ENCODE results near the gene TPCN1. TPM values are rescaled to one million over a fixed set of nuclear protein-coding genes. Genes with fewer than 3 reads are reported as not detected.

The TPCN1 gene
- total RNA-seq, 1 experiment from 2014 or later: 13.5 TPM

- Histone ChIP-seq H3K23ac (ENCODE audit: insufficient read length, low read depth, low read length) (no peak overlapping the region), H3K14ac (ENCODE audit: insufficient read depth, low read length) (no peak overlapping the region), H2BK120ac (ENCODE audit: low read depth, low read length, poor library complexity, severe bottlenecking) (no peak overlapping the region), H3K27ac (ENCODE audit: insufficient read length, low read depth, low read length) (no peak overlapping the region), H3T11ph (ENCODE audit: low read length) (no peak overlapping the region), H3K79me2 (ENCODE audit: insufficient read depth, low read length) (no peaks in the 10 kb centered on the region), H3K18ac (ENCODE audit: insufficient read length, low read depth, low read length) (no peak overlapping the region), H2BK5ac (ENCODE audit: insufficient read length, low read length) (no peak overlapping the region), H2BK15ac (ENCODE audit: low read depth, low read length) (no peak overlapping the region), H4K8ac (replicated peaks; ENCODE audit: insufficient read length, low read depth, low read length) (no peak overlapping the region), H2AFZ (ENCODE audit: low read length) (no peak overlapping the region), H3K4me2 (ENCODE audit: insufficient read depth, insufficient read length, low read length) (no peak overlapping the region), H2AK5ac (ENCODE audit: insufficient read length, low read length) (no peak overlapping the region), H4K20me1 (ENCODE audit: control insufficient read depth, insufficient read depth, insufficient read length) (no peaks in the 10 kb centered on the region), H3K79me1 (ENCODE audit: insufficient read depth, low read depth, low read length, poor library complexity, severe bottlenecking) (no peaks in the 10 kb centered on the region), H3K56ac (ENCODE audit: insufficient read length, low read depth, low read length) (no peak overlapping the region), H4K91ac (ENCODE audit: insufficient read length, low read depth, low read length) (no peak overlapping the region), H3K27me3 (ENCODE audit: insufficient read depth, low read length) (no peaks in the 10 kb centered on the region), H3K9me3 (ENCODE audit: control insufficient read depth, low read depth, low read length) (no peaks in the 10 kb centered on the region), H3K4me1 (ENCODE audit: insufficient read depth, low read length) (no peaks in the 10 kb centered on the region), H4K5ac (ENCODE audit: insufficient read length, low read depth, low read length) (no peak overlapping the region), H3K23me2 (ENCODE audit: insufficient read length, low read depth, low read length, poor library complexity, severe bottlenecking) (no peaks in the 10 kb centered on the region), H3K4ac (ENCODE audit: low read depth, low read length) (no peak overlapping the region), H2BK20ac (ENCODE audit: low read depth, low read length, poor library complexity, severe bottlenecking) (no peak overlapping the region), H2BK12ac (ENCODE audit: insufficient read length, low read depth, low read length) (no peak overlapping the region), H3K9ac (ENCODE audit: extremely low read depth, insufficient read length, low read length) (no peak overlapping the region)
- Mint-ChIP-seq H3K4me3 (no peak overlapping the region), H3K27me3 (ENCODE audit: low read depth) (no peaks in the 10 kb centered on the region), H3K9me3 (no peaks in the 10 kb centered on the region), H3K4me1 (peaks cover 6 to 13% of the 10 kb centered on the region in 2 experiments), H3K27ac (peak overlapping the region in 1 of 3 experiments; percentile 92; a peak in 2 of 7 replicates), H3K36me3 (ENCODE audit: insufficient read depth in 1 of 3, low read depth in 3 of 3) (peaks cover 7 to 22% (median 21%) of the 10 kb centered on the region in 3 experiments; a peak in 5 of 7 replicates)
- DNase-seq: no peak
- TF ChIP-seq, protein P1, sequence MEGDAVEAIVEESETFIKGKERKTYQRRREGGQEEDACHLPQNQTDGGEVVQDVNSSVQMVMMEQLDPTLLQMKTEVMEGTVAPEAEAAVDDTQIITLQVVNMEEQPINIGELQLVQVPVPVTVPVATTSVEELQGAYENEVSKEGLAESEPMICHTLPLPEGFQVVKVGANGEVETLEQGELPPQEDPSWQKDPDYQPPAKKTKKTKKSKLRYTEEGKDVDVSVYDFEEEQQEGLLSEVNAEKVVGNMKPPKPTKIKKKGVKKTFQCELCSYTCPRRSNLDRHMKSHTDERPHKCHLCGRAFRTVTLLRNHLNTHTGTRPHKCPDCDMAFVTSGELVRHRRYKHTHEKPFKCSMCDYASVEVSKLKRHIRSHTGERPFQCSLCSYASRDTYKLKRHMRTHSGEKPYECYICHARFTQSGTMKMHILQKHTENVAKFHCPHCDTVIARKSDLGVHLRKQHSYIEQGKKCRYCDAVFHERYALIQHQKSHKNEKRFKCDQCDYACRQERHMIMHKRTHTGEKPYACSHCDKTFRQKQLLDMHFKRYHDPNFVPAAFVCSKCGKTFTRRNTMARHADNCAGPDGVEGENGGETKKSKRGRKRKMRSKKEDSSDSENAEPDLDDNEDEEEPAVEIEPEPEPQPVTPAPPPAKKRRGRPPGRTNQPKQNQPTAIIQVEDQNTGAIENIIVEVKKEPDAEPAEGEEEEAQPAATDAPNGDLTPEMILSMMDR (conservative IDR thresholded peaks at IDR 0.05): no peak
- no CpG with 5 or more reads among the region's 10 CpGs for WGBS (ENCODE audit: extremely low coverage, insufficient read length, low lambda C conversion rate)
These were observed 50.2 kb downstream of the TPCN1 start for GRCh38 chr12:113271466-113271852.

Measured in H9 (cell line).